NB4 (cell line): ENCODE data around the gene IAPP.

Experiments
- CTCF ChIP-seq: IDR thresholded peaks from one replicate; pipeline ENCODE4 v1.5.1; 2012; ENCODE audit warnings: low read depth, low read length
- POLR2A ChIP-seq: IDR thresholded peaks from 2 replicates; pipeline ENCODE4 v1.6.1; 2011; ENCODE audit warnings: mild to moderate bottlenecking; ENCODE audit not compliant: insufficient read length; ENCODE audit errors: extremely low read depth

- TF ChIP-seq POLR2A: no peak
- TF ChIP-seq CTCF: no peak
These were observed 26.0 kb upstream of the IAPP start for GRCh38 chr12:21346542-21347205.
